SK-N-SH (cell line): ENCODE results near the gene MRPS6. TPM values are rescaled to one million over a fixed set of nuclear protein-coding genes. Genes with fewer than 3 reads are reported as not detected.

Experiments
- CTCF ChIA-PET: fragments of 300-600, 350-600 bp; formaldehyde crosslinking; extraction: SDS; loops from one replicate; lab custom pipeline; 2021; lab: Yijun Ruan, JAX
- POLR2A ChIA-PET: fragments of 350-600 bp; sonication (Branson Sonifier 250); formaldehyde crosslinking; extraction: SDS; loops from one replicate; lab custom pipeline; 2020; ENCODE audit warnings: antibody characterized with exemption, inconsistent platforms; lab: Yijun Ruan, JAX
- DNase-seq: peaks from one replicate; pipeline ENCODE4 v3.0.0; 2012
- H2AFZ ChIP-seq: fragments of 200-600 bp; sonication (generic); 2 replicates; pipeline ENCODE4 v1.8.1; 2016; ENCODE audit warnings: antibody characterized with exemption, mild to moderate bottlenecking, low read depth
- H3F3A ChIP-seq: fragments of 200-600 bp; sonication (generic); replicated peaks from 2 replicates; pipeline ENCODE3; 2016; ENCODE audit warnings: antibody characterized with exemption, mild to moderate bottlenecking; ENCODE audit not compliant: insufficient read depth
- H3K27ac ChIP-seq, 2 experiments: fragments of 200-500 bp in 1 of 2; fragments of 200-600 bp in 1 of 2; sonication (Bioruptor generic) in 1 of 2; sonication (generic), shearing (Covaris generic) in 1 of 2; 2 replicates each; pipeline versions ENCODE4 v1.5.1 to v1.6.1; 2014 to 2016; ENCODE audit warnings: low read depth in 2 of 2, inconsistent platforms in 1 of 2, low read length in 1 of 2, mild to moderate bottlenecking in 1 of 2, mixed read lengths in 1 of 2
- H3K27me3 ChIP-seq: fragments of 200-600 bp; sonication (generic), shearing (Covaris generic); 2 replicates; pipeline ENCODE4 v1.6.1; 2016; ENCODE audit warnings: mixed run types; ENCODE audit not compliant: insufficient read depth
- H3K36me3 ChIP-seq, 2 experiments: fragments of 200-500 bp in 1 of 2; fragments of 200-600 bp in 1 of 2; sonication (Bioruptor generic) in 1 of 2; sonication (generic) in 1 of 2; replicated peaks in 1 of 2; 2 replicates each; pipeline versions ENCODE3 to v1.5.1; 2014 to 2016; ENCODE audit warnings: low read length in 1 of 2, mild to moderate bottlenecking in 1 of 2; ENCODE audit not compliant: insufficient read depth in 2 of 2, control insufficient read depth in 1 of 2
- H3K4me1 ChIP-seq, 2 experiments: fragments of 200-500 bp in 1 of 2; fragments of 200-600 bp in 1 of 2; sonication (Bioruptor generic) in 1 of 2; sonication (generic), shearing (Covaris generic) in 1 of 2; 2 replicates each; pipeline versions ENCODE4 v1.5.1 to v1.6.1; 2014 to 2016; ENCODE audit warnings: low read depth in 1 of 2, low read length in 1 of 2, mixed run types in 1 of 2; ENCODE audit not compliant: insufficient read depth in 2 of 2, control insufficient read depth in 1 of 2
- H3K4me2 ChIP-seq: fragments of 200-600 bp; sonication (generic), shearing (Covaris generic); 2 replicates; pipeline ENCODE4 v1.6.1; 2017; ENCODE audit warnings: mixed run types
- H3K4me3 ChIP-seq, 2 experiments: fragments of 200-500 bp in 1 of 2; fragments of 200-600 bp in 1 of 2; sonication (Bioruptor generic) in 1 of 2; sonication (generic), shearing (Covaris generic) in 1 of 2; 2 replicates each; pipeline versions ENCODE4 v1.5.1 to v1.8.1; 2014 to 2016; ENCODE audit warnings: low read depth in 2 of 2, inconsistent platforms in 1 of 2, low read length in 1 of 2, mild to moderate bottlenecking in 1 of 2, mixed read lengths in 1 of 2, moderate library complexity in 1 of 2
- H3K79me2 ChIP-seq: fragments of 200-600 bp; sonication (generic); 2 replicates; pipeline ENCODE4 v1.8.1; 2017; ENCODE audit warnings: mild to moderate bottlenecking; ENCODE audit not compliant: insufficient read depth
- H3K9ac ChIP-seq: fragments of 200-600 bp; sonication (generic); 2 replicates; pipeline ENCODE4 v1.6.1; 2017; ENCODE audit warnings: mixed run types
- H3K9me2 ChIP-seq: fragments of 200-600 bp; sonication (generic); 2 replicates; pipeline ENCODE4 v1.6.1; 2017; ENCODE audit warnings: mixed run types
- H3K9me3 ChIP-seq: fragments of 200-600 bp; sonication (generic); 2 replicates; pipeline ENCODE4 v1.6.1; 2017; ENCODE audit warnings: mixed run types, mild to moderate bottlenecking, moderate library complexity
- H4K20me1 ChIP-seq: fragments of 200-600 bp; sonication (generic); 2 replicates; pipeline ENCODE4 v1.6.1; 2017; ENCODE audit warnings: mild to moderate bottlenecking, mixed run types; ENCODE audit not compliant: insufficient read depth
- ELF1 ChIP-seq: IDR thresholded peaks from 2 replicates; pipeline ENCODE4 v1.4.0; 2012
- EP300 ChIP-seq, 2 experiments: IDR thresholded peaks; 2 replicates each; pipeline versions ENCODE4 v1.4.0 to v1.6.1; 2012; ENCODE audit warnings: borderline replicate concordance in 1 of 2, low read depth in 1 of 2, low read length in 1 of 2
- EZH2phosphoT487 ChIP-seq: fragments of 200-600 bp; sonication (generic); IDR thresholded peaks from 2 replicates; pipeline ENCODE4 v1.6.1; 2017; ENCODE audit warnings: low read depth, mixed run types, mild to moderate bottlenecking, antibody characterized with exemption, moderate library complexity, borderline replicate concordance
- FOSL2 ChIP-seq: IDR thresholded peaks from 2 replicates; pipeline ENCODE4 v1.4.0; 2012; ENCODE audit warnings: low read depth, mild to moderate bottlenecking, moderate library complexity, borderline replicate concordance
- FOXJ3 ChIP-seq: sonication (generic); formaldehyde crosslinking; IDR thresholded peaks from 2 replicates; pipeline ENCODE4 v1.5.1; 2020; ENCODE audit warnings: mild to moderate bottlenecking, missing genetic modification reagents
- FOXM1 ChIP-seq: IDR thresholded peaks from 2 replicates; pipeline ENCODE4 v1.4.0; 2012; ENCODE audit warnings: low read depth, mild to moderate bottlenecking
- IRF3 ChIP-seq: fragments of 150-350 bp; IDR thresholded peaks from 2 replicates; pipeline ENCODE4 v1.6.1; 2016; ENCODE audit warnings: mild to moderate bottlenecking, low read depth, low read length
- JUND ChIP-seq: IDR thresholded peaks from 2 replicates; pipeline ENCODE4 v1.4.0; 2012
- MAX ChIP-seq: IDR thresholded peaks from 2 replicates; pipeline ENCODE4 v1.4.0; 2012; ENCODE audit warnings: low read depth
- MEF2A ChIP-seq: IDR thresholded peaks from 2 replicates; pipeline ENCODE4 v1.4.0; 2012; ENCODE audit warnings: low read depth, borderline replicate concordance
- MXI1 ChIP-seq: IDR thresholded peaks from 2 replicates; pipeline ENCODE4 v1.6.1; 2012; ENCODE audit warnings: mild to moderate bottlenecking, low read depth, low read length, improper control_type of control experiment
- NRF1 ChIP-seq: IDR thresholded peaks from 2 replicates; pipeline ENCODE4 v1.6.1; 2012; ENCODE audit warnings: low read depth, mild to moderate bottlenecking, low read length
- PBX3 ChIP-seq: IDR thresholded peaks from 2 replicates; pipeline ENCODE4; 2012
- POLR2AphosphoS5 ChIP-seq: IDR thresholded peaks from 2 replicates; pipeline ENCODE4 v1.6.1; 2012; ENCODE audit warnings: low read depth, low read length
- RCOR1 ChIP-seq: fragments of 150-350 bp; IDR thresholded peaks from 2 replicates; pipeline ENCODE4 v1.6.1; 2017; ENCODE audit warnings: antibody characterized with exemption, low read length
- REST ChIP-seq: IDR thresholded peaks from 2 replicates; pipeline ENCODE4 v1.6.1; 2012; ENCODE audit warnings: mild to moderate bottlenecking, low read depth, low read length, moderate library complexity
- SIN3A ChIP-seq: IDR thresholded peaks from 2 replicates; pipeline ENCODE4 v1.6.1; 2012; ENCODE audit warnings: low read depth, mild to moderate bottlenecking, low read length, moderate library complexity, borderline replicate concordance
- SMC3 ChIP-seq: IDR thresholded peaks from 2 replicates; pipeline ENCODE4 v1.6.1; 2012; ENCODE audit warnings: low read depth, low read length, improper control_type of control experiment
- WGBS: methylation state at CpG from one replicate; pipeline ENCODE4 v1.1.6; 2017; ENCODE audit warnings: low lambda C conversion rate; 5-methylcytosine and 5-hydroxymethylcytosine counted together
- polyA plus RNA-seq, 3 experiments: library from polyadenylated mRNA; depleted of rRNA; stranded (reverse); fragments of >200 nt; gene quantifications; 2 replicates each; pipeline ENCODE4 v1.2.3, GENCODE V29; 2012

The MRPS6 gene
- polyA plus RNA-seq, 1 of the 3 experiments (the other 2 are of a cell fraction) = 69.2 TPM

GRCh38 chr21:34135330-34135729 is 62.0 kb downstream of the MRPS6 start (continued):
- no peak for TF ChIP-seq REST
- TF ChIP-seq EZH2phosphoT487 = no peak
- TF ChIP-seq NRF1 = no peak
- no peak for TF ChIP-seq PBX3
- TF ChIP-seq MXI1 = no peak
- TF ChIP-seq FOSL2 = no peak
- no peak for TF ChIP-seq ELF1

- DNase-seq = no peak
- TF ChIP-seq ELF1 (no peak), FOXM1 (no peak), SMC3 (no peak), MEF2A (no peak)
- no peaks in the 10 kb centered on the region for H3K27me3 ChIP-seq
- no peaks in the 10 kb centered on the region for H3K9me2 ChIP-seq
- H3K4me1 ChIP-seq = no peaks in the 10 kb centered on the region; a peak in 1 of 4 replicates
- H4K20me1 ChIP-seq = no peaks in the 10 kb centered on the region
- H3F3A ChIP-seq = no peaks in the 10 kb centered on the region
- 96% methylated on average over 4 of the region's 4 CpGs for WGBS
- H3K4me3 ChIP-seq = no peak overlapping the region
- no peak overlapping the region for H2AFZ ChIP-seq
- ChIA-PET CTCF (no interaction called here), POLR2A (no interaction called here)
- H3K9ac ChIP-seq = no peak overlapping the region
- H3K9me3 ChIP-seq = no peaks in the 10 kb centered on the region
- H3K79me2 ChIP-seq = peaks cover 37% of the 10 kb centered on the region
- H3K4me2 ChIP-seq = no peak overlapping the region
- peaks cover 14 to 26% of the 10 kb centered on the region in 2 experiments for H3K36me3 ChIP-seq
- H3K27ac ChIP-seq = no peak overlapping the region
These were observed 68.0 kb downstream of the MRPS6 start for GRCh38 chr21:34141373-34141772.

- no peak for DNase-seq
- Histone ChIP-seq H3K27me3 (no peaks in the 10 kb centered on the region), H3K4me1 (peaks cover 3 to 8% of the 10 kb centered on the region in 2 experiments; a peak in 2 of 4 replicates), H3K4me2 (no peak overlapping the region)
- TF ChIP-seq FOXJ3 (CRISPR knock-in tag) = no peak
- TF ChIP-seq POLR2AphosphoS5 = no peak
- no peak for TF ChIP-seq MAX
- no peak for TF ChIP-seq EZH2phosphoT487
- TF ChIP-seq SMC3 = no peak
- TF ChIP-seq NRF1 = no peak
- no peak for TF ChIP-seq FOXM1
- no peak for TF ChIP-seq SIN3A
- TF ChIP-seq MXI1 = no peak
- no peak for TF ChIP-seq EP300 (IDR thresholded peaks at IDR 0.05; ENCODE audit: borderline replicate concordance in 1 of 2, low read depth in 1 of 2, low read length in 1 of 2)
- TF ChIP-seq JUND = no peak
- TF ChIP-seq RCOR1 = no peak
- TF ChIP-seq FOSL2 = no peak
- TF ChIP-seq IRF3 = no peak
- TF ChIP-seq, all 33 proteins: peak for 0
- peaks cover 4% of the 10 kb centered on the region for H3F3A ChIP-seq
- CTCF ChIA-PET = interaction anchor here (1.2 kb wide), 1 partner anchor 12 kb away, joined by 3 read pairs; no protein-coding TSS in a partner anchor
- no peak overlapping the region for H3K9ac ChIP-seq
- H3K4me3 ChIP-seq = no peak overlapping the region
- H3K27ac ChIP-seq = no peak overlapping the region
- 99% methylated on average over 11 of the region's 13 CpGs for WGBS
- peaks cover 14 to 19% of the 10 kb centered on the region in 2 experiments for H3K36me3 ChIP-seq
- H2AFZ ChIP-seq = no peak overlapping the region
- H3K79me2 ChIP-seq = peaks cover 24% of the 10 kb centered on the region
- no peaks in the 10 kb centered on the region for H3K9me3 ChIP-seq
- no peaks in the 10 kb centered on the region for H3K9me2 ChIP-seq
- POLR2A ChIA-PET = no interaction called here
- H4K20me1 ChIP-seq = no peaks in the 10 kb centered on the region
These were observed 70.4 kb downstream of the MRPS6 start for GRCh38 chr21:34143685-34144182.
